Osteoblast (primary cell): Measurements from ENCODE around the gene LOC101059915.

ENCODE experiments used
- DNase-seq: peaks from one replicate; pipeline ENCODE4 v3.0.0; 2011; ENCODE audit warnings: low spot score, mixed read lengths; ENCODE audit not compliant: insufficient read length; ENCODE audit errors: missing footprints
- H2AFZ ChIP-seq: 2 replicates; pipeline ENCODE4 v1.6.0; 2011; ENCODE audit warnings: mild to moderate bottlenecking, low read length
- H3K27ac ChIP-seq: 2 replicates; pipeline ENCODE4 v1.5.1; 2011; ENCODE audit warnings: mild to moderate bottlenecking, low read depth, low read length, moderate library complexity
- H3K27me3 ChIP-seq: 2 replicates; pipeline ENCODE4 v1.6.0; 2012; ENCODE audit warnings: mild to moderate bottlenecking, control low read depth, inconsistent platforms, low read length, moderate library complexity; ENCODE audit not compliant: insufficient read depth
- H3K36me3 ChIP-seq: 2 replicates; pipeline ENCODE4 v1.5.1; 2011; ENCODE audit warnings: mild to moderate bottlenecking, low read length, control low read depth, moderate library complexity; ENCODE audit not compliant: insufficient read depth
- H3K4me1 ChIP-seq: 2 replicates; pipeline ENCODE4 v1.5.1; 2011; ENCODE audit warnings: mild to moderate bottlenecking, low read length, control low read depth, moderate library complexity; ENCODE audit not compliant: insufficient read depth
- H3K4me2 ChIP-seq: 2 replicates; pipeline ENCODE4 v1.6.0; 2011; ENCODE audit warnings: mild to moderate bottlenecking, low read length; ENCODE audit not compliant: insufficient read depth
- H3K4me3 ChIP-seq: fragments of 200-600 bp; sonication (generic); 3 replicates; pipeline ENCODE4 v1.5.1; 2012; ENCODE audit warnings: mild to moderate bottlenecking, low read length, inconsistent platforms; ENCODE audit not compliant: insufficient read depth
- H3K79me2 ChIP-seq: 2 replicates; pipeline ENCODE4 v1.6.0; 2012; ENCODE audit warnings: mild to moderate bottlenecking, low read length, control low read depth, inconsistent platforms; ENCODE audit not compliant: insufficient read depth
- H3K9me3 ChIP-seq: 2 replicates; pipeline ENCODE4 v1.5.1; 2011; ENCODE audit warnings: low read depth, low read length, control low read depth
- H4K20me1 ChIP-seq: 2 replicates; pipeline ENCODE4 v1.6.0; 2012; ENCODE audit warnings: mild to moderate bottlenecking, low read length, control low read depth; ENCODE audit not compliant: insufficient read depth
- TF ChIP-seq, protein P1 (sequence below): IDR thresholded peaks from 2 replicates; pipeline ENCODE4 v1.5.1; 2011; ENCODE audit warnings: mild to moderate bottlenecking, low read depth, low read length, moderate library complexity; ENCODE audit errors: extremely low read depth

Gene LOC101059915

DNA sequence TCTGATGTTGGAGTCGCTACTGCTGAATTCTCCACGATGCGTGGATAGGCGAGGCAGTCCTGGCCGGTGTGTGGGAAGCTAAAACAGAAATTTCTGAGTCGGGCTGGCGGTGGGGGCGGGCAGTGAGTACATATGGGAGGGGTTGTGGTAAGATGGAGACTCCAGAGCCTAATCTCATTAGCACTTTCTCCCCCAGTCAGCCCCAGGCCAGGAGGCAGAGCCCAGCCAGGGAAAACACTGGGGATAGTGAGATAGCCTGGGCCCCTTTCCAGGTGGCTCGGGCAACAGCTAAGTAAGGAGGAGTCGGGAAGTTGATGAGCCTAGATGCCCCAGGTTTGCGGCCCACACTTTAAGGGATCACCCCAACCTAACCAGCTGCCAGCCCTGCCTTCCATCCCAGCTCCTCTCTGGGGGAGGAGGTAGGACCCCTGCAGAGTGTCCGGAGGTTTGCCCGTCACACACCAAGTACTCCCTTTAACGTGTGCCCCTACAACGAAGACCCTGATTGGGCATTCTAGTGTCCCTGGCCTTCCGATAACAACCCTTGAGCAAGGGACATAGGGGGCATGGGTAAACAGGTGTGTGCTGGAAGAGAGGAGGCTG lies 2.4 kb upstream of the LOC101059915 start:
- DNase-seq = peak; percentile 74
- no peaks in the 10 kb centered on the region for H4K20me1 ChIP-seq

DNA sequence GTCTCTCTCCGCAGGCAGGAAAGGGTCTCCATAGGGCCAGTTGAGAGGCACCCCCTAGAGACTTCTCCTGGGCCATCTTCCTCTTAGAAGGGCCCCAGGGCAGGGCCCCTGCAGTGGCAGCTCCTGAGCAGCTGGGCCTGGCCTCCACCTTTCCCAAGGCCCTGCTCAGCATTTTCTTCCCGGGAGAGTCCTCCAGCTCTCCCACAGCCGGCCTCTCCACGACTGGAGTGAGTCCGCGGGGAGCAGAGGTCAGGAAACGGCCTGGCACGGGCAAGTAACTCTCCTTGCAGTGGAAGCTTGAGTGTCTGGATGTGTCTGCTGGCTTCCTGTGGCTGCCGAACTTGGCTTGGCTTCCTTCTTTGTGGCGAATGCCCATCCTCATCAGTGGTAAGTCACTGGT lies 1.6 kb upstream of the LOC101059915 start:
- no peaks in the 10 kb centered on the region for H3K36me3 ChIP-seq
- TF ChIP-seq, protein P1, sequence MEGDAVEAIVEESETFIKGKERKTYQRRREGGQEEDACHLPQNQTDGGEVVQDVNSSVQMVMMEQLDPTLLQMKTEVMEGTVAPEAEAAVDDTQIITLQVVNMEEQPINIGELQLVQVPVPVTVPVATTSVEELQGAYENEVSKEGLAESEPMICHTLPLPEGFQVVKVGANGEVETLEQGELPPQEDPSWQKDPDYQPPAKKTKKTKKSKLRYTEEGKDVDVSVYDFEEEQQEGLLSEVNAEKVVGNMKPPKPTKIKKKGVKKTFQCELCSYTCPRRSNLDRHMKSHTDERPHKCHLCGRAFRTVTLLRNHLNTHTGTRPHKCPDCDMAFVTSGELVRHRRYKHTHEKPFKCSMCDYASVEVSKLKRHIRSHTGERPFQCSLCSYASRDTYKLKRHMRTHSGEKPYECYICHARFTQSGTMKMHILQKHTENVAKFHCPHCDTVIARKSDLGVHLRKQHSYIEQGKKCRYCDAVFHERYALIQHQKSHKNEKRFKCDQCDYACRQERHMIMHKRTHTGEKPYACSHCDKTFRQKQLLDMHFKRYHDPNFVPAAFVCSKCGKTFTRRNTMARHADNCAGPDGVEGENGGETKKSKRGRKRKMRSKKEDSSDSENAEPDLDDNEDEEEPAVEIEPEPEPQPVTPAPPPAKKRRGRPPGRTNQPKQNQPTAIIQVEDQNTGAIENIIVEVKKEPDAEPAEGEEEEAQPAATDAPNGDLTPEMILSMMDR = no peak

More for the DNA sequence above, 2.4 kb upstream of the LOC101059915 start:
- no peaks in the 10 kb centered on the region for H3K79me2 ChIP-seq
- H3K9me3 ChIP-seq = no peaks in the 10 kb centered on the region
- H3K27ac ChIP-seq = no peak overlapping the region
- H3K27me3 ChIP-seq = no peaks in the 10 kb centered on the region
- no peak overlapping the region for H3K4me3 ChIP-seq
- no peak overlapping the region for H3K4me2 ChIP-seq
- TF ChIP-seq, protein P1 = no peak
- no peaks in the 10 kb centered on the region for H3K4me1 ChIP-seq
- no peaks in the 10 kb centered on the region for H3K36me3 ChIP-seq
- no peak overlapping the region for H2AFZ ChIP-seq

DNA sequence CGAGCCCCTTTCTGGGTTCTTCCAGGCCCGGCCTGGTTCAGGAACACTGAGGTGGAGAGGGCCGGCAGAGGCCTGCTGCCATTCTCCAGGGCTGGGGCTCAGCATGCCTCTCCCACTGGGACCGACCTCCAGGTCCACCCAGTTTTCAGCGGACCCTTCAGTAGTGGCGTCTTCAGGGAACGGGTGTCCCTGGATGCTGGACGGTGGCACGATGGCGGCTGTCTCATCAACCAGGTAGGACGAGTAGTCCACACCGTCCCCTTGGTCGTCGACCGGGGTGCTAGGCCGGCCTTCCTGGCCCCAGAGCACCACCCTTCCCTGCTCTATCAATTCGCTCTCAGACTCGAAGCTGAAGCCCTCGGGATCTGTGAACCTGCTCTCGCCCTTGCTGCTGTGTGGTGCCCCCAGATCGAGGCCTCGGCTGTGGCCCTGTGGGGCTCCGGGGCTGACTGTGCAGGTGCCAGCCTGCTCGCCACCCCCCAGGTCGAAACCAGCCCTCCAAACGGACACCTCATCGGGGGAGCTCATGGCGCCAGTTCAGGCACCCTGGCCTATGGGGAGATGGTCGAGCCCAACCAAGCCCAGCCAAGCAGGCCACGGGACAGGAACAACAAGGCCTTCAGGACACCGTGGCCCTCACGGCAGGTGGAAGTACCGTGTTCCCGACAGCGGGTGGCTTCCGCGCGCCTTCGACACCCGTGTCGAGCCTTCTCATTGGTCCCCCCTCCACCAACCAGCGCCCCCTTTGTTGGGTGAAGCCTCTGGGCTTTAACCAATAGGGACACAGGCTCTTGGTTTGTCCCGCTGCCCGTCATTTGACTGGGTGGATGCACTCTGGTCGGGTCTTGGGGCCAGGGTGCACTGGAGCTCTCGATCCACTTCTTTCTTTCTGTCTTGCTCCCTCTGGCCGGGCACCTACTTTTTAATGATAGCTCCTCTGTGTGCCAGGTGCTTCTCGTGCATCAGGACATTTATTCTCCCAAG lies 814 bp upstream of the LOC101059915 start:
- Histone ChIP-seq H3K36me3 (no peaks in the 10 kb centered on the region), H3K27me3 (peaks cover 6% of the 10 kb centered on the region), H2AFZ (no peak overlapping the region), H3K4me1 (no peaks in the 10 kb centered on the region), H3K4me2 (no peak overlapping the region), H3K9me3 (no peaks in the 10 kb centered on the region), H3K27ac (no peak overlapping the region), H3K79me2 (no peaks in the 10 kb centered on the region), H4K20me1 (no peaks in the 10 kb centered on the region), H3K4me3 (no peak overlapping the region)
- DNase-seq = no peak
- TF ChIP-seq, protein P1 = no peak

More for the DNA sequence above, 1.6 kb upstream of the LOC101059915 start:
- Histone ChIP-seq H3K79me2 (no peaks in the 10 kb centered on the region), H3K27ac (no peak overlapping the region), H3K9me3 (no peaks in the 10 kb centered on the region), H3K4me2 (no peak overlapping the region), H3K27me3 (peaks cover 5% of the 10 kb centered on the region), H3K4me1 (no peaks in the 10 kb centered on the region), H3K4me3 (no peak overlapping the region), H4K20me1 (no peaks in the 10 kb centered on the region), H2AFZ (no peak overlapping the region)
- no peak for DNase-seq

- Histone ChIP-seq H3K36me3 (no peaks in the 10 kb centered on the region), H3K9me3 (no peaks in the 10 kb centered on the region), H3K27me3 (peaks cover 6% of the 10 kb centered on the region), H2AFZ (no peak overlapping the region), H3K4me2 (no peak overlapping the region), H3K79me2 (no peaks in the 10 kb centered on the region), H4K20me1 (no peaks in the 10 kb centered on the region), H3K27ac (no peak overlapping the region), H3K4me3 (no peak overlapping the region), H3K4me1 (no peaks in the 10 kb centered on the region)
- DNase-seq = no peak
- TF ChIP-seq, protein P1 = no peak
These were observed 876 bp downstream of the LOC101059915 start for GRCh38 chrX:71668248-71668595.
